K562 (cell line): Measurements from ENCODE around the gene CENPO. TPM values are rescaled to one million over a fixed set of nuclear protein-coding genes. Genes with fewer than 3 reads are reported as not detected.

Experiments
- ATAC-seq: fragments of 200-7000 bp; cut with Tn5 transposase; 3 replicates; pipeline ENCODE4 v1.9.1; 2020; ENCODE audit warnings: moderate library complexity
- BruUV-seq: library from RNA; stranded (reverse); fragments of 400-500 nt; replicated peaks from 2 replicates; lab custom pipeline; 2021; lab: Mats Ljungman, UMichigan
- CTCF ChIA-PET: fragments of 300-600 bp; formaldehyde crosslinking; extraction: SDS; loops from one replicate; lab custom pipeline; 2021; ENCODE audit warnings: low intra/inter-chr PET ratio; lab: Yijun Ruan, JAX
- POLR2A ChIA-PET: fragments of 300-600, 350-650 bp; sonication (Branson Sonifier 250); formaldehyde crosslinking; extraction: SDS; loops from one replicate; lab custom pipeline; 2021; ENCODE audit warnings: antibody characterized with exemption, inconsistent platforms; lab: Yijun Ruan, JAX
- DNase-seq, 4 experiments: peaks; one replicate each; pipeline versions ENCODE4 v3.0.0 to v3.0.0-alpha.2; 2011 to 2018; ENCODE audit warnings: low spot score in 3 of 4, mixed read lengths in 3 of 4; ENCODE audit errors: extremely low read depth in 1 of 4
- FAIRE-seq: peaks from 2 replicates; lab custom pipeline; 2011; peaks lifted over from hg19 to GRCh38; lab: Jason Lieb, UNC
- H2AFZ ChIP-seq: 2 replicates; pipeline ENCODE4 v1.6.0; 2011; ENCODE audit warnings: low read depth, low read length, control low read depth, inconsistent platforms
- H3K27ac ChIP-seq: fragments of 200-600 bp; 3 replicates; pipeline ENCODE4 v1.8.0; 2011; ENCODE audit warnings: low read depth, mild to moderate bottlenecking, control low read depth, inconsistent platforms, low read length, moderate library complexity, mixed read lengths; ENCODE audit errors: extremely low read depth
- H3K27me3 ChIP-seq, 2 experiments: fragments of 300-600 bp in 1 of 2; 2 replicates in 1 of 2; 3 replicates in 1 of 2; pipeline versions ENCODE4 v1.6.0 to v1.8.0; 2011; ENCODE audit warnings: inconsistent platforms in 2 of 2, low read length in 2 of 2, mild to moderate bottlenecking in 1 of 2, mixed read lengths in 1 of 2, moderate library complexity in 1 of 2; ENCODE audit not compliant: control insufficient read depth in 2 of 2, insufficient read depth in 2 of 2
- H3K36me3 ChIP-seq: fragments of 300-600 bp; 3 replicates; pipeline ENCODE4 v1.8.0; 2011; ENCODE audit warnings: mild to moderate bottlenecking, low read length, inconsistent platforms; ENCODE audit not compliant: control insufficient read depth, insufficient read depth
- H3K4me1 ChIP-seq, 2 experiments: fragments of 200-600 bp in 1 of 2; replicated peaks in 1 of 2; 2 replicates in 1 of 2; 3 replicates in 1 of 2; pipeline versions ENCODE4 v1.5.1 to v1.8.0; 2011; ENCODE audit warnings: inconsistent platforms in 2 of 2, low read length in 2 of 2, mild to moderate bottlenecking in 1 of 2, mixed read lengths in 1 of 2, moderate library complexity in 1 of 2; ENCODE audit not compliant: control insufficient read depth in 2 of 2, insufficient read depth in 2 of 2
- H3K4me2 ChIP-seq: 2 replicates; pipeline ENCODE4 v1.6.1; 2011; ENCODE audit warnings: low read length, control low read depth, inconsistent platforms, mixed read lengths; ENCODE audit not compliant: insufficient read depth
- H3K4me3 ChIP-seq: fragments of 200-600 bp; sonication (generic), shearing (Covaris generic); 2 replicates; pipeline ENCODE4 v1.5.1; 2016; ENCODE audit warnings: control low read depth, inconsistent platforms
- H3K79me2 ChIP-seq: fragments of 200-600 bp; 3 replicates; pipeline ENCODE4 v1.8.0; 2011; ENCODE audit warnings: low read length, inconsistent platforms; ENCODE audit not compliant: control insufficient read depth, insufficient read depth
- H3K9ac ChIP-seq, 2 experiments: 2 replicates each; pipeline versions ENCODE4 v1.6.0 to v1.6.1; 2011; ENCODE audit warnings: low read depth in 2 of 2, low read length in 2 of 2, control low read depth in 1 of 2, inconsistent platforms in 1 of 2, mild to moderate bottlenecking in 1 of 2, mixed read lengths in 1 of 2; ENCODE audit not compliant: insufficient read depth in 1 of 2
- H3K9me1 ChIP-seq: one replicate; pipeline ENCODE4 v1.6.0; 2011; ENCODE audit warnings: inconsistent platforms, mild to moderate bottlenecking, low read length, moderate library complexity; ENCODE audit not compliant: control insufficient read depth, insufficient read depth
- H3K9me3 ChIP-seq: replicated peaks from 2 replicates; pipeline ENCODE4 v1.5.1; 2011; ENCODE audit warnings: low read depth, low read length, inconsistent platforms; ENCODE audit not compliant: control insufficient read depth, insufficient read depth
- H4K20me1 ChIP-seq: replicated peaks from 2 replicates; pipeline ENCODE4 v1.6.1; 2011; ENCODE audit warnings: low read length, inconsistent platforms, mixed read lengths; ENCODE audit not compliant: control insufficient read depth, insufficient read depth
- NR1H2 ChIP-seq: sonication (generic); formaldehyde crosslinking; IDR thresholded peaks from 2 replicates; pipeline ENCODE4 v1.4.0; 2020; ENCODE audit warnings: mild to moderate bottlenecking, missing genetic modification reagents
- PATZ1 ChIP-seq: fragments of 250-450 bp; sonication (Bioruptor Pico); IDR thresholded peaks from 2 replicates; pipeline ENCODE4 v1.5.0; 2020; ENCODE audit warnings: mild to moderate bottlenecking, borderline replicate concordance
- TCF15 ChIP-seq: fragments of 250-450 bp; sonication (Bioruptor Pico); IDR thresholded peaks from 2 replicates; pipeline ENCODE4 v1.8.0; 2022; ENCODE audit warnings: moderate library complexity, mild to moderate bottlenecking, inconsistent platforms
- XRCC4 ChIP-seq: IDR thresholded peaks from one replicate; pipeline ENCODE4 v1.6.1; 2011; ENCODE audit not compliant: insufficient read depth, insufficient read length; ENCODE audit errors: extremely low read depth
- ZBTB8A ChIP-seq: fragments of 450-650 bp; IDR thresholded peaks from 2 replicates; pipeline ENCODE4 v1.6.1; 2018; ENCODE audit warnings: mild to moderate bottlenecking, moderate library complexity; ENCODE audit not compliant: partially characterized antibody
- ZFPM2 ChIP-seq: fragments of 250-450 bp; sonication (Bioruptor Pico); IDR thresholded peaks from 2 replicates; pipeline ENCODE4 v1.5.1; 2022; ENCODE audit warnings: mild to moderate bottlenecking
- ZNF584 ChIP-seq: fragments of 200-800 bp; sonication (Bioruptor generic); IDR thresholded peaks from 2 replicates; pipeline ENCODE4 v1.6.1; 2016; ENCODE audit warnings: low read depth, mild to moderate bottlenecking, missing genetic modification characterization, missing compliant biosample characterization
- ZNF644 ChIP-seq: fragments of 200-800 bp; sonication (Bioruptor generic); IDR thresholded peaks from 2 replicates; pipeline ENCODE4 v1.6.1; 2016; ENCODE audit warnings: low read depth, missing genetic modification characterization, missing compliant biosample characterization
- ZNF655 ChIP-seq: fragments of 250-450 bp; sonication (Bioruptor Pico); IDR thresholded peaks from 2 replicates; pipeline ENCODE4 v1.5.0; 2021
- ZNF75A ChIP-seq: fragments of 450-650 bp; formaldehyde crosslinking; IDR thresholded peaks from 2 replicates; pipeline ENCODE4 v1.4.0; 2020; ENCODE audit warnings: mild to moderate bottlenecking
- ZNF778 ChIP-seq: fragments of 450-650 bp; formaldehyde crosslinking; IDR thresholded peaks from 2 replicates; pipeline ENCODE4 v1.4.0; 2020; ENCODE audit warnings: mild to moderate bottlenecking, moderate library complexity
- WGBS: fragments of 100-300 bp; shearing (Covaris generic); methylation state at CpG from one replicate; pipeline ENCODE4 v1.1.6; 2016; ENCODE audit warnings: low coverage, mixed read lengths; ENCODE audit not compliant: insufficient coverage; ENCODE audit errors: missing lambda C conversion rate; 5-methylcytosine and 5-hydroxymethylcytosine counted together
- in situ Hi-C: fragments of 300-500 bp; cut with MboI; formaldehyde crosslinking; loops from 4 replicates; pipeline ENCODE4 v1.15.0; 2018; ENCODE audit warnings: inconsistent platforms, mixed read lengths
- intact Hi-C: fragments of 100-400 bp; cut with micrococcal nuclease; formaldehyde crosslinking; loops from 2 replicates; pipeline ENCODE4 v1.14.2; 2022
- polyA plus RNA-seq, 8 experiments: library from polyadenylated mRNA; depleted of rRNA in 4 of 8; stranded (reverse) in 5 of 8; unstranded in 3 of 8; fragments of >200 nt; fragmentation: Nextera tagmentation in 2 of 8; fragmentation: Illumina TruSeq in 1 of 8; extraction: Ambion mirVana in 2 of 8; extraction: Trizol in 1 of 8; gene quantifications; 2 replicates each; pipeline versions ENCODE4 v1.2.1 to v1.2.3, GENCODE V29; 2011 to 2014; ENCODE audit warnings: inconsistent platforms in 1 of 8, missing spikeins in 1 of 8
- total RNA-seq, 7 experiments: library from RNA; depleted of rRNA in 6 of 7; stranded (reverse); fragments of >200 nt in 6 of 7; fragmentation: Illumina TruSeq in 2 of 7; extraction: Trizol in 2 of 7; gene quantifications; 2 replicates each; pipeline versions ENCODE4 v1.2.1 to v1.2.3, GENCODE V29; 2011 to 2021; ENCODE audit warnings: low replicate concordance in 1 of 7

CENPO gene
- total and polyA plus RNA-seq, 9 of the 15 experiments (the other 6 are each of a cell fraction or from before 2014, with no cell fraction given) = 30.6 to 59.4 (median 38.9) TPM

GRCh38 chr2:24816404-24816803 lies 23.2 kb downstream of the CENPO start:
- intact Hi-C loops = no loop called here
- Histone ChIP-seq H3K27ac (peak overlapping the region; percentile 85), H2AFZ (peak overlapping the region; percentile 40; the same call in 1 of the 2 replicates), H4K20me1 (0 out of 2 replicates have a peak, but pooled peaks cover 2% of the 10 kb centered on the region), H3K79me2 (peaks cover 27% of the 10 kb centered on the region)
- TF ChIP-seq ZNF584 (CRISPR knock-in tag) (no peak), ZBTB8A (no peak), ZNF644 (tag) (no peak), ZFPM2 (CRISPR knock-in tag) (no peak), TCF15 (CRISPR knock-in tag) (no peak), NR1H2 (CRISPR knock-in tag) (no peak), XRCC4 (no peak), ZNF75A (CRISPR knock-in tag) (no peak), PATZ1 (CRISPR knock-in tag) (no peak), ZNF655 (CRISPR knock-in tag) (no peak), ZNF778 (CRISPR knock-in tag) (no peak)
- TF ChIP-seq, all 486 proteins: peak for 0
- ChIA-PET POLR2A (interaction anchor here (2.0 kb wide), 1 partner anchor 17 kb away, joined by 10 read pairs; no protein-coding TSS in a partner anchor), CTCF (no interaction called here)
- DNase-seq (no peak), FAIRE-seq (peak; percentile 23), ATAC-seq (no peak)
- Histone ChIP-seq H3K36me3 (peaks cover 87% of the 10 kb centered on the region), H3K4me2 (peak overlapping the region; percentile 14; the same call in 1 of the 2 replicates), H3K4me1 (peaks cover 5 to 28% of the 10 kb centered on the region in 2 experiments; a peak in 4 of 5 replicates), H3K9ac (peak overlapping the region in 1 of 2 experiments; percentile 45; a peak in 1 of 4 replicates), H3K9me3 (no peaks in the 10 kb centered on the region), H3K27me3 (no peaks in the 10 kb centered on the region), H3K9me1 (no peaks in the 10 kb centered on the region), H3K4me3 (no peak overlapping the region)
- 71% methylated on average over 6 of the region's 6 CpGs for WGBS
- BruUV-seq = no TSS peak
- in situ Hi-C loops = no loop called here
